ENCODE measurements around the gene CLIC3. TPM values are rescaled to one million over a fixed set of nuclear protein-coding genes. Genes with fewer than 3 reads are reported as not detected.

CLIC3 gene
- total and polyA plus RNA-seq, 12 donors, result 0.22 to 6.4 (median 0.93) TPM; not detected in 3

DNA sequence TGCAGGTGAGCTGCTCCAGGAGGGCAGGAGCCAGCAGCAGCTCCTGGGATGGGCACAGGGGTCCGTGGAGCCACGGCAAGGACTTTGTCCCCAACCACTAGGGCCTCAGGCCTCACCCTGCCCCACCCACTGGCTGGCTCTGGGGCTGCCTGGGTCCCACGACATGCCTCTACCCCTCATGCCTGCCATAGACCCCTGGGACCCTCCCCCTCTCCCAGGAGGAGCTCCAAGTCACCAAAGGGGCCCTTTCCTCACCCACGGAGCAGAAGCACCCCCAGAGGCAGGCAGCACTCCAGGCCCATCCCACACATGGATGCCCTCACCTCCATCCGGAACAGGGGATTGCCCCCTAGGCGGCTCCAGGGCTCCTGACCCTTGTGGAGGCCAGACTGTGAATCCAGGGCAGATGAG, 25.2 kb upstream of the CLIC3 start:
- intact Hi-C loops (cut with DNase I), result loop anchor here in 1 of 2 donors (5.0 kb wide), 1 partner anchor 64 kb away; no protein-coding TSS in a partner anchor
- no peaks in the 10 kb centered on the region for H3K27me3 ChIP-seq
- H3K27ac ChIP-seq, result no peak overlapping the region
- WGBS, 4 donors, result 86 to 89% (median 88%) methylated on average over 2 to 6 of the region's 6 CpGs; no CpG with 5 or more reads in 1 of the 4 donors
- peaks cover 0 to 14% of the 10 kb centered on the region in 2 donors for H3K36me3 ChIP-seq (replicated peaks in 1 of 2)
- H3K4me1 ChIP-seq (replicated peaks in 1 of 2), result no peaks in the 10 kb centered on the region
- DNase-seq, result no peak
- TF ChIP-seq CTCF (IDR thresholded peaks at IDR 0.05) (no peak), POLR2A (IDR thresholded peaks at IDR 0.05) (no peak)
- no peak overlapping the region for H3K4me3 ChIP-seq
- H3K9me3 ChIP-seq (replicated peaks in 1 of 3), result no peaks in the 10 kb centered on the region

GRCh38 chr9:137020771-137021567, 24.6 kb upstream of the CLIC3 start:
- 89 to 96% (median 95%) methylated on average over 14 to 32 of the region's 32 CpGs for WGBS, 4 donors
- no peaks in the 10 kb centered on the region for H3K9me3 ChIP-seq (replicated peaks in 1 of 3)
- intact Hi-C loops (cut with DNase I), result loop anchor here in 1 of 2 donors (5.0 kb wide), 1 partner anchor 64 kb away; no protein-coding TSS in a partner anchor
- H3K36me3 ChIP-seq (replicated peaks in 1 of 2), result peaks cover 0 to 20% of the 10 kb centered on the region in 2 donors
- TF ChIP-seq CTCF (IDR thresholded peaks at IDR 0.05) (no peak), POLR2A (IDR thresholded peaks at IDR 0.05) (no peak)
- no peaks in the 10 kb centered on the region for H3K4me1 ChIP-seq (replicated peaks in 1 of 2)
- H3K4me3 ChIP-seq, result no peak overlapping the region
- no peaks in the 10 kb centered on the region for H3K27me3 ChIP-seq
- DNase-seq, result no peak
- no peak overlapping the region for H3K27ac ChIP-seq

- Histone ChIP-seq H3K9me3 (replicated peaks in 1 of 3) (no peaks in the 10 kb centered on the region), H3K27me3 (no peaks in the 10 kb centered on the region), H3K27ac (no peak overlapping the region), H3K4me1 (replicated peaks in 1 of 2) (no peaks in the 10 kb centered on the region), H3K4me3 (no peak overlapping the region), H3K36me3 (replicated peaks in 1 of 2) (peaks cover 0 to 28% of the 10 kb centered on the region in 2 donors)
- 94 to 96% (median 96%) methylated on average over 12 to 34 of the region's 34 CpGs for WGBS, 4 donors
- intact Hi-C loops (cut with DNase I), result loop anchor here in 1 of 2 donors (5.0 kb wide), 1 partner anchor 63 kb away; no protein-coding TSS in a partner anchor
- no peak for DNase-seq
- TF ChIP-seq CTCF (IDR thresholded peaks at IDR 0.05), result no peak
- no peak for TF ChIP-seq POLR2A (IDR thresholded peaks at IDR 0.05)
These were observed 23.7 kb upstream of the CLIC3 start for GRCh38 chr9:137019891-137020683.
